NCI-H2196 treated with DMSO at 0.1 percent for 48 hours (cell line): ENCODE data around the gene TIGD1.

Source experiments
- DNase-seq: peaks from one replicate; lab custom pipeline; 2025; ENCODE audit not compliant: unreplicated experiment; lab: John Stamatoyannopoulos, UW

Gene TIGD1

GRCh38 chr2:232524771-232525170, 25.6 kb downstream of the TIGD1 start:
- DNase-seq = no peak

- no peak for DNase-seq
Observed at GRCh38 chr2:232523682-232524597, 26.4 kb downstream of the TIGD1 start.

- no peak for DNase-seq
Observed at GRCh38 chr2:232523402-232523681, 27.0 kb downstream of the TIGD1 start.

- DNase-seq = no peak
Observed at GRCh38 chr2:232522623-232523401, 27.5 kb downstream of the TIGD1 start.

- DNase-seq = no peak
Observed at GRCh38 chr2:232521959-232522622, 28.3 kb downstream of the TIGD1 start.

GRCh38 chr2:232521098-232521497, 29.3 kb downstream of the TIGD1 start:
- no peak for DNase-seq

- no peak for DNase-seq
Observed at GRCh38 chr2:232520489-232520888, 29.9 kb downstream of the TIGD1 start.

- no peak for DNase-seq
Observed at GRCh38 chr2:232519581-232520438, 30.5 kb downstream of the TIGD1 start, which contains the start of gene PRSS56. Gene PRSS56 (plus strand): TSS chr2:232520388. CDS start chr2:232520599, 211 bp downstream.

- no peak for DNase-seq
Observed at GRCh38 chr2:232518844-232519243, 31.5 kb downstream of the TIGD1 start.

GRCh38 chr2:232516551-232516950, 33.8 kb downstream of the TIGD1 start:
- DNase-seq = no peak

- no peak for DNase-seq
Observed at GRCh38 chr2:232515639-232516038, 34.7 kb downstream of the TIGD1 start.

- no peak for DNase-seq
Observed at GRCh38 chr2:232513353-232513752, 37.0 kb downstream of the TIGD1 start.

GRCh38 chr2:232512602-232513001, 37.8 kb downstream of the TIGD1 start:
- DNase-seq = no peak

- DNase-seq = no peak
Observed at GRCh38 chr2:232511336-232511890, 38.9 kb downstream of the TIGD1 start.

GRCh38 chr2:232508251-232508650, 42.1 kb downstream of the TIGD1 start:
- no peak for DNase-seq

GRCh38 chr2:232506709-232507108, 43.6 kb downstream of the TIGD1 start:
- no peak for DNase-seq

GRCh38 chr2:232505856-232506255, 44.5 kb downstream of the TIGD1 start:
- no peak for DNase-seq

GRCh38 chr2:232504438-232504837, 45.9 kb downstream of the TIGD1 start:
- peak; percentile 38 for DNase-seq

- no peak for DNase-seq
Observed at GRCh38 chr2:232503809-232504323, 46.5 kb downstream of the TIGD1 start.
